Hematopoietic multipotent progenitor cell treated with erythropoietin and hydrocortisone succinate and interleukin-3 and kit ligand, for 4 days (in vitro differentiated cells): ENCODE measurements around the gene CEACAM1.
"Not testable (repeated sequence)": the region's sequence is repeated elsewhere in the genome, so short reads cannot be mapped to it uniquely, and the experiment has no call there.

ENCODE experiments used
- DNase-seq: peaks from one replicate; pipeline ENCODE4 v3.0.0-alpha.2; 2015

Gene CEACAM1

DNA sequence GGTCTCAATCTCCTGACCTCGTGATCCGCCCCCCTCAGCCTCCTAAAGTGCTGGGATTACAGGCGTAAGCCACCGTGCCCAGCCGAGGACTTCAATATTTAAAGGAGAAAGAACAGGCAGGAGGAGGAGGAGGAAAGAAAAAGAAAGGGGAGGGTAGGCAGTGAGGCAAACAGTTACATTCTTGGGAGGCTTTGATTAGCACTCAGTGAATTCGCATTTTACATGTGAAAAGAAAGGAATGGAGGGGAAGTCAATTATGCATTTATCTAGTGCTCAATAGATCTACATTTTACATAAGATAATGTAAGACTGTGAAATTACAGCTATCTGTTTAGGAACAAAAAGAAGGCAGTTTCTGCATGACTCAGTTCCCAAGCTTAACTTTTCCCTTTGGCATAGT, 54.6 kb downstream of the CEACAM1 start:
- DNase-seq, result no peak

DNA sequence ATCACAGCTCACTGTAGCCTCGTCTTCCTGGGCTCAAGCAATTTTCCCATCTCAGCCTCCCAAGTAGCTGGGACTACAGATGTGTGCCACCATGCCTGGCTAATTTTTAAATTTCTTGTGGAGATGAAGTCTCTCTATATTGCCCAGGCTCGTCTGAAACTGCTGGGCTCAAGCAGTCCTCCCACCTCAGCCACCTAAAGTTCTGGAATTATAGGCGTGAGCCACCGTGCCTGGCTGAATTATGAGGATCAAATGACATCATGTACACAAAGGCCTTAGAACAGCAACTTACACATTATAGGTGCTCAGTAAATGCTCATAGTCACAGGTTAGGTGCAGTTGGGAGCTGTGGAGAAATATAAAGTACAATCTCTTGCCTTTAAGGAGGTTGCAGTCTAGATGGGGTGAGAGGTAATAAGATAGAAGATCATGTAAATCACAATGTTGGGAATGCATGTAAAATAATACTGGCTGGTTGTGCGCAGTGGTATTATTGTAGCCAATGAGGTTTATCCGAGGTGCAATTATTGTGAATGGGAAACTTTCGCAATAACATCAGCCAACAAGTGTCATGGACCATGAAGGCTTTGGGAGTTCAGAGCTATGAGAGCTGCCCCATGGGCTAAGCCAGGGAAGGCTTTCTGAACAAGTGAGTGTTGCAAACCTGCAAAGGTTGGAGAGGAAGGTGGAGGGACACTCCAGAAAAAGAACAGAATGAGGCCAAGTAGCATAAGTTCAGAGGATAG, 55.7 kb downstream of the CEACAM1 start:
- no peak for DNase-seq

DNA sequence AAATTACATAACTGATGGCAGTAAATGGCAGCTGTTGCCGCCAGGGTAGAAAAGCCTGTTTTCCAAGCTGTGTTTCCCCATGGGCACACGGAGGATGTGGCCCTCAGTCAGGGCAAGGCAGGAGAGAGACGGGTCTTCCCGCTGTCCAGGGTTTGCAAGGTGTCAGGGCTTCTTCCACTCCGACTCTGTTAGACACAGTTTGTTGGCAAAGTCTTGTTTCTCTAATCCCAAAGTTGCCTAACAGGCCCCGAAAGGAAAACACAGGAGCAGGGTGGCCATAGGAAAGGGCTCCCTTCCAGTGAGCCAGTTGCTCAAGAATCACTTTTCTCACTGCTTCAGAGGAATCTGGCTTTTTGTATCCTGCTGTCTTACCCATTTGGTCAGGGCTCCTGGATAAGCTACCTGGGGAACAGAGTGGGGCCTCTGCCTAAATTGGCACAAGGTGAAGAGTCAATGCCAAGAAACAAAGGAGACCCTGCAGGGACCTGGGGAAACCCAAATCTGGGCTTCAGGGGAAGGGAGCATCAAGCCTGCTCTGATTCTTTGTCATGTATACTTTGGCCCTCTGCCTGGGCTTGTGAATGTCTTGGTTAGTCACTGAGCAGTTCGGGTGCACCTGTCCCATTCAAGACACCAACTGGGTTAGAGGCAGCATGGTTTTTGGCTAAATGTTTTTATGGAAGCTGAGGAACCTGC, 56.6 kb downstream of the CEACAM1 start:
- DNase-seq, result no peak

DNA sequence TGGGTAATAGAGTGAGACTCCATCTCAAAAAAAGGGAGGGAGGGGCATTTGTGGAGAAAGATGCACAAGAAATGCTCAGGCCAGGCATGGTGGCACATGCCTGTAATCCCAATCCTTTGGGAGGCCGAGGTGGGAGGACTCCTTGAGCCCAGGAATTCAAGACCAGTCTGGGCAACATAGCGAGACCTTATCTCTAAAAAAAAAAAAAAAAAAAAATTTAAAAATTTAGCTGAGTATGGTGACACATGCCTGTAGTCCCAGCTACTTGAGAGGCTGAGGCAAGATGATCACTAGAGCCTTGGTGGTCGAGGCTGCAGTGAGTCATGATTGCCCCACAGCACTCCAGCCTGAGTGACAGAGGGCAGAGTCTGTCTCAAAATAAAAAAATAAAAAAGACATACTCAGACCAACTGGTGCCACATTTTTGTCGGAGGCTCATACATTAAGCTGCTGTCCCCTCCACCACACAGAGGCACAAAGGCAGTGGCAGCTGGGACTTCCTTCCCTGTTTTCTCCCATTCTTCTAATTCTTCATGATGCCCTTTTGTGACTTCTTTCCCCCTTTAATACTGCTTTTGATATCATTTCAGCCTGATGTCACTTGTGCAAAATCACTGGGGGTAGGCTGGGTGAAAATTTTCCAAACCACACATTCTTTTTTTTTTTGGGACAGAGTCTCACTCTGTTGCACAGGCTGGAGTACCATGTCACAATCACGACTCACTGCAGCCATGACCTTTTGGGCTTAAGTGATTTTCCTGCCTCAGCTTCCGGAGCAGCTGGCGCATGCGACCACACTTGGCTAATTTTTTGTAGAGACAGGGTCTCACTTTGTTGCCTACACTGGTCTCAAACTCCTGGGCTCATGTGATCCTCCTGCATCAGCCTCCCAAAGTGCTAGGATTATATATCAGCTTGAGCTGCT, 58.7 kb downstream of the CEACAM1 start:
- peak; percentile 35 for DNase-seq

- no peak for DNase-seq
Observed at GRCh38 chr19:42468273-42468796, 59.9 kb downstream of the CEACAM1 start.

- peak; percentile 12 for DNase-seq
Observed at GRCh38 chr19:42467183-42467760, 61.0 kb downstream of the CEACAM1 start.

GRCh38 chr19:42466521-42467182, 61.6 kb downstream of the CEACAM1 start:
- DNase-seq, result no peak

DNA sequence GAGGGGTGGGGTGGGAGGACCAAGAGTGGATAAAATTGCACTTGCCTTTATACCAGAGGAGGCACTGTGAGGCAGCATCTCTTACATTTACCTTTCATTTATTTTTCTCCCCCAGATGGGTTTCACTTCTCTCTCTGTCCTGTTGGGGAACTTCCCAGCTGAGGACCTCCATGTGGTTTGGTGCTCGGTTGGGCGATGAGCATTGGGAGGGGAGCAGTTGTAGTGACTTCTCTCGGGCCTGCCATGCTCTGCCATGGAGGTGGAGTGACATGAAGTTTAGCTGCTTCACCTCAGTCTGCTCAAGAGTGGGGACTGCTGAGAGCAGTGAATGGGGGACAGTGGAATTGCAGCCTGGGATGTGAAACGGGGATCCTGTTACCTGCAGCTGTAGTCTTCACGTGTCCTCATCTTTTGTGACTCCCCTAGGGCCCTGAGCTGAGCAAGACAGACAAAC, 62.4 kb downstream of the CEACAM1 start:
- DNase-seq, result no peak

GRCh38 chr19:42461700-42462324, 66.5 kb downstream of the CEACAM1 start:
- DNase-seq, result no peak

DNA sequence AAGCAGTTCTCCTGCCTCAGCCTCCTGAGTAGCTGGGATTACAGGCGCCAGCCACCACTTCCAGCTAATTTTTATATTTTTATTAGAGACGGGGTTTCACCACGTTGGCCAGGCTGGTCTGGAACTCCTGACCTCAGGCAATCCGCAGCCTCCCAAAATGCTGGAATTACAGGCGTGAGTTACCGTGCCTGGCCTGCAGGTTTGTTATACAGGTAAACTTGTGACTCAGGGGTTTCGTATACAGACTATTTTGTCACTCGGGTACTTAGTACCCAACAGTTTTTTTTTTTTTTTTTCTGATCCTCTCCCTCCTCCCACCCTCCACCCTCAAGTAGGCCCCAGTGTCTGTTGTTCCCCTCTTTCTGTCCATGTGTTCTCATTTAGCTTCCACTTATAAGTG, 67.0 kb downstream of the CEACAM1 start:
- not testable (repeated sequence) for DNase-seq

GRCh38 chr19:42459926-42460325, 68.4 kb downstream of the CEACAM1 start:
- no peak for DNase-seq
